Spinal cord (tissue), 10 donors: Measurements from ENCODE around the gene EPN1. TPM values are rescaled to one million over a fixed set of nuclear protein-coding genes. Genes with fewer than 3 reads are reported as not detected.

Experiments used
- DNase-seq, 6 donors: peaks; one replicate each; pipeline versions ENCODE4 v3.0.0 to v3.0.0-alpha.2; 2013 to 2015; ENCODE audit warnings: low spot score in 6 of 6, low read depth in 4 of 6
- H3K27ac ChIP-seq: one replicate; pipeline ENCODE4 v1.5.1; 2013; ENCODE audit warnings: low read depth, low read length, control low read depth
- H3K27me3 ChIP-seq: one replicate; pipeline ENCODE4 v1.6.1; 2013; ENCODE audit warnings: low read length; ENCODE audit not compliant: control insufficient read depth, insufficient read depth
- H3K36me3 ChIP-seq: one replicate; pipeline ENCODE4 v1.6.1; 2013; ENCODE audit warnings: low read length; ENCODE audit not compliant: control insufficient read depth, insufficient read depth
- H3K4me1 ChIP-seq: one replicate; pipeline ENCODE4 v1.6.1; 2013; ENCODE audit warnings: low read length; ENCODE audit not compliant: control insufficient read depth, insufficient read depth
- H3K4me3 ChIP-seq: one replicate; pipeline ENCODE4 v1.5.1; 2013; ENCODE audit warnings: low read depth, low read length, control low read depth
- H3K9me3 ChIP-seq: one replicate; pipeline ENCODE4 v1.6.1; 2013; ENCODE audit warnings: low read length; ENCODE audit not compliant: control insufficient read depth, insufficient read depth
- WGBS: methylation state at CpG from one replicate; pipeline ENCODE4 v1.1.5; 2013; ENCODE audit warnings: missing lambda C conversion rate; ENCODE audit not compliant: insufficient coverage; 5-methylcytosine and 5-hydroxymethylcytosine counted together
- polyA plus RNA-seq, 2 donors: library from polyadenylated mRNA; unstranded; fragments of 120-200 nt; gene quantifications; one replicate each; pipeline ENCODE4 v1.2.1, GENCODE V29; 2013; ENCODE audit not compliant: insufficient read length in 2 of 2
- total RNA-seq, 2 donors: library from RNA; depleted of rRNA in 1 of 2; stranded (reverse); fragments of 120-200 nt in 1 of 2; fragments of >200 nt in 1 of 2; gene quantifications; one replicate each; pipeline versions ENCODE4 v1.2.3 to v1.2.4, GENCODE V29; 2013 to 2014
- donor health status: healthy.

EPN1 gene
- total and polyA plus RNA-seq, 4 donors: 31.3 to 192 (median 111) TPM

DNA sequence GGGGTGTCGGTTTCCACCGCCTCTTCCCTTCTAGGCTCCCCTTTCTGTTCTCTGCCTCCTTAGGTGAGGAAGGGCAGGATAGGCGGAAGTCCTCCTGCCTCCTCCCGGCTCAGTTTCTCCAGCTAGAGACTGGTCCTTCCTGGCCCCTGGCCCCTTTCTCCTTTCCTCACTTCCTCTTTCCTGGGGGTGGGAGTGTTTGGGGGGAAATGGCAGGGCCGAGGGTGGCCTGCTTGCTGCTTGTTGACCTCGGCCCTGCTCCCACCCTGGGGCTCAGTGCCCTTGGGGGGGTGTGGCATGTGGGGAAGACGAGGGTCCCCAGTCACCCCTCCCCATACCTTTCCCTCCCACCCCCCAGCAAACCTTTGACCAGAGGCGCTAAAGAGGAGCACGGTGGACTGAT is 15.2 kb upstream of the EPN1 start:
- H3K4me3 ChIP-seq: no peak overlapping the region
- WGBS: 76% methylated on average over 2 of the region's 9 CpGs
- H3K36me3 ChIP-seq: peaks cover 69% of the 10 kb centered on the region
- no peak for DNase-seq
- H3K4me1 ChIP-seq: peaks cover 26% of the 10 kb centered on the region
- H3K9me3 ChIP-seq: no peaks in the 10 kb centered on the region
- no peak overlapping the region for H3K27ac ChIP-seq
- H3K27me3 ChIP-seq: no peaks in the 10 kb centered on the region

DNA sequence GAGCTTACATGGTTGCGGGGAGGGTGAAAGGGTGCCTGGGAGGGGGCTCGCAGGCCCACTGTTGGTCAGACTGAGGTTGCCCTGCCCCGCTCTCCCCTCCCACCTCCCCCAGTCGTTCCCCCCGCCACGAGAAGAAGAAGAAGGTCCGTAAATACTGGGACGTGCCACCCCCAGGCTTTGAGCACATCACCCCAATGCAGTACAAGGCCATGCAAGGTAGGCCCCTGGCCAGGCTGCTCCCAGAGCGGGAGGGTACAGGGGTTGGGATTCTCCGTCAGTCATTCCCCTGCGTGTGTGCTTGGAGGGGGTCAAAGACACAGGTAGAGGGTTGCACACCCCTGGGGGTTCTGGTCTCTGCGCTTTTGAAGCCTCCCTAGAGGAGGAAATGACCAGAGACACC is 14.6 kb upstream of the EPN1 start:
- Histone ChIP-seq H3K36me3 (peaks cover 70% of the 10 kb centered on the region), H3K4me3 (no peak overlapping the region), H3K9me3 (no peaks in the 10 kb centered on the region), H3K4me1 (peaks cover 26% of the 10 kb centered on the region), H3K27ac (no peak overlapping the region), H3K27me3 (no peaks in the 10 kb centered on the region)
- WGBS: 95% methylated on average over 5 of the region's 12 CpGs
- DNase-seq: no peak

DNA sequence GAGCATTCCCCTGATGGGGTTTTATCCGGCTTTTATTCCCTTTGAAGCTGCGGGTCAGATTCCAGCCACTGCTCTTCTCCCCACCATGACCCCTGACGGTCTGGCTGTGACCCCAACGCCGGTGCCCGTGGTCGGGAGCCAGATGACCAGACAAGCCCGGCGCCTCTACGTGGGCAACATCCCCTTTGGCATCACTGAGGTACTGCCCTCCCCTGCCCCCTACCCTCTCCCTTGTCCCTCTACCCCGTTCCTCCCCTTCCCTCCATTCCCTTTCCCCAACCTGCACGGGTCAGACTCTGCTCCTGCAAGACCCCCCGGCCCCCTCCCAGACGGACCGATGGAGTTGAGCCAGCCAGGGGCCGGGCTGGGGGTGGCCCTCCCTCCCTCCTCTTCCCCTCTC is 14.0 kb upstream of the EPN1 start:
- 81% methylated on average over 14 of the region's 16 CpGs for WGBS

DNA sequence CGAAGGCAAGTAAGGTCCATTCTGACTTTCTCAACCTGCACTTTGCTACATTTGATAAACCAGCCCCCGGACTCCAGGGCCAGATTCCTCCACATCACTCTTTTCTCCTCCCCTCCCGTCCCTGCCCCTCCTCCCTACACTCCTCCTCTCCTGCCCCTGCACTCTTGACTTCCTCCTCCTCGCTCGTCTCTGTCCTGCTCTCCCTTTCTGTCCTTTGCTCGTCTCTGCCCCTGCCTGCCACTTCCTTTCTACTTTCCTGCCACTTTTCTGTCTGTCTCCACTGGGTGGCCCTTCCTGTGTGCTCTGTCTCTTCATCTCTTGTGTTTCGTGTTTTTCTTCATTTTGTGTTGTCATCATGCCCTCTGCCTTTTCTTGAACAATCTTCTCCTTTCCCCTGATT is 13.2 kb upstream of the EPN1 start:
- no peak overlapping the region for H3K4me3 ChIP-seq
- 67% methylated on average over 7 of the region's 7 CpGs for WGBS
- DNase-seq: no peak
- peaks cover 84% of the 10 kb centered on the region for H3K36me3 ChIP-seq
- no peaks in the 10 kb centered on the region for H3K9me3 ChIP-seq
- peaks cover 26% of the 10 kb centered on the region for H3K4me1 ChIP-seq
- H3K27ac ChIP-seq: no peak overlapping the region
- no peaks in the 10 kb centered on the region for H3K27me3 ChIP-seq

More for the DNA sequence above, 14.0 kb upstream of the EPN1 start:
- Histone ChIP-seq H3K4me3 (no peak overlapping the region), H3K27me3 (no peaks in the 10 kb centered on the region), H3K4me1 (peaks cover 26% of the 10 kb centered on the region), H3K27ac (no peak overlapping the region), H3K9me3 (no peaks in the 10 kb centered on the region), H3K36me3 (peaks cover 76% of the 10 kb centered on the region)
- DNase-seq: no peak

DNA sequence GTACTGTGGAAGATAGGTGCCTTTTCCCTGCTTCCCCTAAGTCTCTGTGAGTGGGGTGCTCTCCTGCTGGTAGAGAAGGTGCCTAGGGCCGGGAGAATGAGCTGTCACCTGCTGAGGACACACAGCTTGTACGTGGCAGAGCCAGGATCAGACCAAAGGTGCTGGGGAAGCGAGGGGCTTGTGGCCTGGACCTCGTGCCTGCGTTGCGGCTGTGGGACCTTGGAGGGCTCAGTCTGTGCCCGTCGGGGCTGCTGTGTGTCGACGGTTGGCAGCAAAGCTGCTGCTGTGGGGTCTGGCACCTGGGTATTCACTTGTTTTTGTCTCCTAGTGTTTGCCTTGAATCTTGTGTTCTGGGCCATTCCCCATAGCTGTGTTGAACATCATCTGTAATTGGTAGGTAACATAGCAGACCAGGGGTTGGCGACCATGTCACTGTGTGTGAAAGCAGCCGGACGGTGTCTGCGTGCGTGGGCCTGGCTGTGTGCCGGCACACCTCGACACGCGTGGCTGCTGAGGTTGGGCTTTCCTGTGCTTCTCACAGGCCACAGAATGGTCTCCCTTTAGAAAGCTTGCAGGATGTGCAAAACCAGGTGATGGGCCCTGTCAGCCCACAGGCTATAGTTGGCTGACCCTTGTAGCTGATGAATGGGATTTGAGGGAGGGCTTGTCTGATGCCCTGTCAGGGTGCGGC is 11.0 kb upstream of the EPN1 start:
- DNase-seq: no peak
- Histone ChIP-seq H3K4me3 (no peak overlapping the region), H3K9me3 (no peaks in the 10 kb centered on the region), H3K4me1 (peaks cover 9% of the 10 kb centered on the region), H3K36me3 (peaks cover 94% of the 10 kb centered on the region), H3K27me3 (no peaks in the 10 kb centered on the region), H3K27ac (no peak overlapping the region)
- WGBS: 90% methylated on average over 20 of the region's 20 CpGs

DNA sequence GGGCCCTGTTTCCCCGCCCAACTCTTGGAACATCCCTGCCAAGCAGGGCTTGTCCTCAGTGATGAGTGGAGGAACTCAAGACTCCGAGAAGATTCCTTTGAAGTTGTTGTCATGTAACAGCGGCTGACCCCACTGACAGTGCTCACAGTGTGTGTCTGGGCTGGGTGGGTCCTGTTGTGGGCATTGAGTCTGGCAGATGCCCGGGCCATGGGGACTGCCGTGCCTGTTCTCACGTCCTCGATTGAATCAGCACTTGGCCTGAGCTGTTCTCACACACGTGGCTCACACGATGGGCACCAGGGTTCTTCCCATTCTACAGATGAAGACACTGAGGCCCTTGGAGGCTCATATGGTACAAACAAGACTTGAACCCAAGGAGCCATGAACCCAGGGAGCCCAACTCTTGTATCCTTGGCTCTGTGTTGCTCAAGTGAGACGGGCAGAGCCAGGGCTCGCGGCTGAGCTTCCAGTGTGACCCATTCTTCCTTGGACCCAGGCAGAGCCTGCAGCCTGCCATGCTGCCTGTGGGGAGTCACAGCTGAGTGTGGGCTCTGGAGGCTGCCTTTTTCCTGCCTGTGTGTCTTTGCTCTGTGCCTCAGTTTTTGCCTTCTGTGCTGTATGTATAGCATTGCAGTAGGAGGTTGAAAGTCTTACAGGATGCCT is 8.6 kb upstream of the EPN1 start:
- no peak overlapping the region for H3K4me3 ChIP-seq
- H3K9me3 ChIP-seq: no peaks in the 10 kb centered on the region
- H3K27me3 ChIP-seq: no peaks in the 10 kb centered on the region
- no peak for DNase-seq
- H3K27ac ChIP-seq: no peak overlapping the region
- peaks cover 94% of the 10 kb centered on the region for H3K36me3 ChIP-seq
- peaks cover 2% of the 10 kb centered on the region for H3K4me1 ChIP-seq
- WGBS: 90% methylated on average over 12 of the region's 12 CpGs

DNA sequence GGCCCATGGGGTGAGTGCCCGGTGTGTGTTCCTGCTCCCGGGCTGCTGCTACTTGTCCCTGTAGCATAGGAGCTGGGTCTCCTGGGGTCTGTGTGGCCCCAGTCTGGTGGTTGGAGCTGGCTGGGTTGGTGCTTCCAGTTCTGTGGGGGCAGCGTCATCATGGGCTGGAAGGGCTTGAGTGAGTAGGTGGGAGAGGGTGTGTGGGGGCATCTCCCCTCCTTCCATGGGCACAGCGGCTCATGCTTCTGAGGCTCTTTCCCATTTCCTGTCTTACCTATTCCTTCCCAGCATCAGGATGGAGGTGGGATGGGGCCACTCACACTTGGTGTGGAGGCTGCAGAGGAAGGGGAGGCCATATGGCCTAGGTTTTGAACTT is 8.0 kb upstream of the EPN1 start:
- peaks cover 94% of the 10 kb centered on the region for H3K36me3 ChIP-seq
- no peaks in the 10 kb centered on the region for H3K9me3 ChIP-seq
- no peaks in the 10 kb centered on the region for H3K27me3 ChIP-seq
- DNase-seq: no peak
- WGBS: 93% methylated on average over 3 of the region's 4 CpGs
- no peak overlapping the region for H3K27ac ChIP-seq
- peaks cover 3% of the 10 kb centered on the region for H3K4me1 ChIP-seq
- no peak overlapping the region for H3K4me3 ChIP-seq

DNA sequence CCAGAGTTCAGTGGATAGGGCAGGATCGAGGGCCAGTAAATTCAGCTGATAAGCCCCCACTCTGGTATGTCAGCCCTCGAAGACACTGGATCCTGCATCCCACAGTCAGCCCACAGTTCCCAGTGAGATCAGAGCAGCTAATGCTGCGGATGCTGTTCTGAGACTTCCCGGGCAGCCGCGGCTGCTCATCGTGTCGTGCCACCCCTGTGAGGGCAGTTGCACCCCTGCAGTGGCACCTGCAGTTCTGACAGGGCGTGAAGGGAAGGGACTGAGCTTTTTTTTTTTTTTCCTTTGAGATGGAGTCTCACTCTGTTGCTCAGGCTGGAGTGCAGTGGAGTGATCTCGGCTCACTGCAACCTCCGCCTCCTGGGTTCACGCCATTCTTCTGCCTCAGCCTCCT is 7.5 kb upstream of the EPN1 start:
- Histone ChIP-seq H3K4me1 (peaks cover 3% of the 10 kb centered on the region), H3K9me3 (no peaks in the 10 kb centered on the region), H3K27me3 (no peaks in the 10 kb centered on the region), H3K4me3 (no peak overlapping the region), H3K27ac (no peak overlapping the region), H3K36me3 (peaks cover 89% of the 10 kb centered on the region)
- no peak for DNase-seq
- whole genome bisulfite sequencing: 89% methylated on average over 10 of the region's 12 CpGs

DNA sequence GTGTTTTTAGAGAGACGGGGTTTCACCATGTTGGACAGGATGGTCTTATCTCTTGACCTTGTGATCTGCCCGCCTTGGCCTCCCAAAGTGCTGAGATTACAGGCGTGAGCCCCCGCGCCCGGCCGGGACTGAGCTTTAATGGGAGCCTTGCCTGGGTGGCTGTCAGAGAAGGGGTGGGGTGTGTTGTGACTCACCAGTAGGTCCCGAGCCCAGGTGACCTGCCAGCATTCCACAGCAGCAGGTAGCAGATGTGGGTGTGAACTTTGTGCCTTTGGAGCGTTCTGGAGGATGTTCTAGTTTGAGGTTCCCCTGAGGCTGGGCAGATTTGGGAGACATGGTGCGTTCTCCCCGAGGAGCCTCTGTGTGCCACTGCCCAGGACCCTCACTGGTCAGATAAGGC is 7.1 kb upstream of the EPN1 start:
- Histone ChIP-seq H3K36me3 (peaks cover 87% of the 10 kb centered on the region), H3K4me3 (no peak overlapping the region), H3K27me3 (no peaks in the 10 kb centered on the region), H3K27ac (no peak overlapping the region), H3K4me1 (peaks cover 3% of the 10 kb centered on the region), H3K9me3 (no peaks in the 10 kb centered on the region)
- WGBS: 93% methylated on average over 11 of the region's 11 CpGs
- no peak for DNase-seq
